Activated CD8-positive, alpha-beta T cell treated with anti-CD3 and anti-CD28 coated beads for 36 hours (primary cell): ENCODE data around the gene PLPP1. TPM values are rescaled to one million over a fixed set of nuclear protein-coding genes. Genes with fewer than 3 reads are reported as not detected.

Source experiments
- ATAC-seq: fragments of 200-7000 bp; cut with Tn5 transposase; one replicate; pipeline ENCODE4 v1.10.0; 2021; ENCODE audit warnings: mild to moderate bottlenecking, moderate library complexity
- CTCF ChIA-PET: fragments of 350-600 bp; sonication (Branson Sonifier 250); formaldehyde crosslinking; loops from one replicate; lab custom pipeline; 2021; ENCODE audit warnings: antibody characterized with exemption; lab: Charles Lee
- POLR2A ChIA-PET: fragments of 350-600 bp; sonication (Branson Sonifier 250); formaldehyde crosslinking; loops from one replicate; lab custom pipeline; 2021; ENCODE audit warnings: antibody characterized with exemption; lab: Charles Lee
- DNase-seq: peaks from one replicate; pipeline ENCODE4 v3.0.0-alpha.2; 2020
- H3K27ac Mint-ChIP-seq: one replicate; pipeline ENCODE4 v1.8.0; 2021; ENCODE audit warnings: mild to moderate bottlenecking, mixed read lengths
- H3K27me3 Mint-ChIP-seq: one replicate; pipeline ENCODE4 v1.8.0; 2021; ENCODE audit warnings: mixed read lengths
- H3K36me3 Mint-ChIP-seq: one replicate; pipeline ENCODE4 v1.8.0; 2021; ENCODE audit warnings: low read depth, mixed read lengths
- H3K4me1 Mint-ChIP-seq: one replicate; pipeline ENCODE4 v1.8.0; 2021; ENCODE audit warnings: low read depth, mixed read lengths
- H3K4me3 Mint-ChIP-seq: one replicate; pipeline ENCODE4 v1.8.0; 2021; ENCODE audit warnings: mild to moderate bottlenecking, moderate library complexity, mixed read lengths
- H3K9me3 Mint-ChIP-seq: one replicate; pipeline ENCODE4 v1.8.0; 2021; ENCODE audit warnings: mixed read lengths
- intact Hi-C: fragments of 100-400 bp; cut with micrococcal nuclease; formaldehyde crosslinking; loops from one replicate; pipeline ENCODE4 v1.10.0; 2022
- total RNA-seq, 2 experiments: library from RNA; stranded (reverse); gene quantifications; one replicate each; pipeline ENCODE4 v1.2.3, GENCODE V29; 2021
- TF ChIP-seq, protein P1 (sequence below): fragments of 200-600 bp; IDR thresholded peaks from one replicate; pipeline ENCODE4 v1.8.0; 2022; ENCODE audit warnings: antibody characterized with exemption, mild to moderate bottlenecking

Gene PLPP1
- total RNA-seq, 2 experiments from 2014 or later, result 15.9 to 17.6 TPM

DNA sequence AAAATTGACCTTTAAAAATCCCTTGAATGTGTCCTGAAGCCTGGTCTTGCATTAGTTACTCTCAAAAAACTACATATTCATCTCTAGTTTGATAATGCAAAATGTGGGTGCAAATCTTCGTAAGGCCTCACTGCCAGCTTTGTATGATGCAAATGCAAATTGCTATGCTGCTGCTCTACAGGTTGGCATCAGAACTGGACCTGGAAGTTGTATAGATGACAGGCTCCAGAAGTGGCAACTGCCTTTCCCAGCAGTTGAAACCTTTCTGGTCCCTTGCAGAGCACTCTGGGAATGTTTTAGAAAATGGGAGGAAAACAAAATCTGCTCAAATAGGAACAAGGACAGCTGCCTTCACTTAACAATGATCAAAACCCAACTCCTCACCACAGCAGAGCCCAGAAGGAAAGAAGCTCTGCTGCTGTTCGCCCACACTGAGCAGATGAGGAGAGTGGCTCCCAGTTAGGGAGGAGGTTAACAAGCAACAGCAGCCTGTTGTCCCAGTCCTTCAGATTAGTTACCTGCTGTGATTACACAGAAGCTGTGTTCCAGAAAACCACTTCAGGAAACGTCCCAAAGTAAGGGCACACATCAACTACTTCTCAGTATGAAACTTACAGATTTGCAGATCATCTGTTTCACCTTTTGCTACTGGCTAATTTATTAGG, 93.5 kb downstream of the PLPP1 start:
- H3K36me3 Mint-ChIP-seq, result peaks cover 31% of the 10 kb centered on the region
- peaks cover 3% of the 10 kb centered on the region for H3K9me3 Mint-ChIP-seq
- ATAC-seq, result no peak
- no peak for DNase-seq
- ChIA-PET POLR2A (interaction anchor here (0.5 to 1.3 kb wide), 4 partner anchors 41 to 250 kb away, joined by 3 read pairs; partner anchors contain the start of gene PLPP1), CTCF (interaction anchor here (0.9 kb wide), 1 partner anchor 74 kb away, joined by 4 read pairs; no protein-coding TSS in a partner anchor)
- peak overlapping the region; percentile 24 for H3K27ac Mint-ChIP-seq
- no peaks in the 10 kb centered on the region for H3K27me3 Mint-ChIP-seq
- intact Hi-C loops, result no loop called here
- peaks cover 46% of the 10 kb centered on the region for H3K4me1 Mint-ChIP-seq
- H3K4me3 Mint-ChIP-seq, result no peak overlapping the region
- TF ChIP-seq, protein P1, sequence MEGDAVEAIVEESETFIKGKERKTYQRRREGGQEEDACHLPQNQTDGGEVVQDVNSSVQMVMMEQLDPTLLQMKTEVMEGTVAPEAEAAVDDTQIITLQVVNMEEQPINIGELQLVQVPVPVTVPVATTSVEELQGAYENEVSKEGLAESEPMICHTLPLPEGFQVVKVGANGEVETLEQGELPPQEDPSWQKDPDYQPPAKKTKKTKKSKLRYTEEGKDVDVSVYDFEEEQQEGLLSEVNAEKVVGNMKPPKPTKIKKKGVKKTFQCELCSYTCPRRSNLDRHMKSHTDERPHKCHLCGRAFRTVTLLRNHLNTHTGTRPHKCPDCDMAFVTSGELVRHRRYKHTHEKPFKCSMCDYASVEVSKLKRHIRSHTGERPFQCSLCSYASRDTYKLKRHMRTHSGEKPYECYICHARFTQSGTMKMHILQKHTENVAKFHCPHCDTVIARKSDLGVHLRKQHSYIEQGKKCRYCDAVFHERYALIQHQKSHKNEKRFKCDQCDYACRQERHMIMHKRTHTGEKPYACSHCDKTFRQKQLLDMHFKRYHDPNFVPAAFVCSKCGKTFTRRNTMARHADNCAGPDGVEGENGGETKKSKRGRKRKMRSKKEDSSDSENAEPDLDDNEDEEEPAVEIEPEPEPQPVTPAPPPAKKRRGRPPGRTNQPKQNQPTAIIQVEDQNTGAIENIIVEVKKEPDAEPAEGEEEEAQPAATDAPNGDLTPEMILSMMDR, result no peak

DNA sequence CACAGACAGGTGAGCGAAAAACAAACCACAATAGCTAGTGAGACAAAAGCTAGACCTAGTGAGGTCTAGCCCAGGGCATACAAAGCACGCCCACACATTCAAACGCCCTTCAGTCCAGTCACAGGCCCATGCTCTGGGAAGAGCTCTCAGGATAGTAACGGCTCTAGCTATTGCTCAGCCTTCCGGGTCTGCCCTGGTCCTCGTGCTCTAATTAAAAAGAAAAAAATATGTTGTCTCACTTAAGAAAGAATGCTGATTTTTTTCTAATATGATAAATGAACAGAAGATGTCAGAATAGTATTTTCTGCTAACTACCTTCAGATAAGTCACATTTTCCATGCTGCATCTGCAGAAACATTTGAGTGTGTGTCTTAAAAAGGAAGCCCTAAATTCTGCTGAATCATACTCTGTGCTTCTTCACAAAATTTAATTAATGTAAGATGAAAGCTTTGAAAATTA, 94.5 kb downstream of the PLPP1 start:
- peak; percentile 63 for ATAC-seq
- DNase-seq, result peak; percentile 44
- ChIA-PET POLR2A (interaction anchor here (0.6 to 1.3 kb wide), 2 partner anchors 40 to 94 kb away, joined by 3 read pairs; partner anchors contain the start of gene PLPP1), CTCF (interaction anchor here (0.8 to 1.3 kb wide), 2 partner anchors 17 to 251 kb away, joined by 3 to 5 read pairs; no protein-coding TSS in a partner anchor)
- H3K4me1 Mint-ChIP-seq, result peaks cover 46% of the 10 kb centered on the region
- TF ChIP-seq, protein P1, result no peak
- H3K27ac Mint-ChIP-seq, result peak overlapping the region; percentile 50
- H3K4me3 Mint-ChIP-seq, result no peak overlapping the region
- H3K36me3 Mint-ChIP-seq, result peaks cover 40% of the 10 kb centered on the region
- no peaks in the 10 kb centered on the region for H3K27me3 Mint-ChIP-seq
- intact Hi-C loops, result no loop called here
- H3K9me3 Mint-ChIP-seq, result peaks cover 9% of the 10 kb centered on the region

DNA sequence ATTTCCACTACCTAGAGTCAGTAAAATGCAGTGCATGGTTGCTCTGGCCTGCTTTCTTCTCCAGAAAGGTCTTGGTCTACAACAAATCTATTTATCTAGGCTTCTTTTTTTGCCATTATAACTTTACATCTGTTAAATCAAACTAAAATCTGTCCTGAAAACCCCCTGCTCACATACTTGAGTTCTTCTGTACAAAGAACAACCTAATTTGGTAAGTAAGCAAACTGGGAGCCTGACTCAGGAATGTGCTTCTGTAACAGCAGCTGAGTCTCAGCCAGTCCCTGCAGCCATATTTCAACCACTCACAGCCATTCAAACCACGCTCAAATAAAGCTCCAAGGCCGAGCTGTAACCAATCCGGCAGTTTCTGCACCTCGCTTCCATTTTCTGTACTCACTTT, 95.8 kb downstream of the PLPP1 start:
- TF ChIP-seq, protein P1, result no peak
- H3K27me3 Mint-ChIP-seq, result no peaks in the 10 kb centered on the region
- DNase-seq (no peak), ATAC-seq (no peak)
- H3K27ac Mint-ChIP-seq, result no peak overlapping the region
- ChIA-PET POLR2A (interaction anchor here (1.4 kb wide), 1 partner anchor 10 kb away, joined by 3 read pairs; no protein-coding TSS in a partner anchor), CTCF (no interaction called here)
- intact Hi-C loops, result no loop called here
- H3K4me1 Mint-ChIP-seq, result peaks cover 46% of the 10 kb centered on the region
- no peak overlapping the region for H3K4me3 Mint-ChIP-seq
- H3K9me3 Mint-ChIP-seq, result peaks cover 22% of the 10 kb centered on the region
- peaks cover 52% of the 10 kb centered on the region for H3K36me3 Mint-ChIP-seq

DNA sequence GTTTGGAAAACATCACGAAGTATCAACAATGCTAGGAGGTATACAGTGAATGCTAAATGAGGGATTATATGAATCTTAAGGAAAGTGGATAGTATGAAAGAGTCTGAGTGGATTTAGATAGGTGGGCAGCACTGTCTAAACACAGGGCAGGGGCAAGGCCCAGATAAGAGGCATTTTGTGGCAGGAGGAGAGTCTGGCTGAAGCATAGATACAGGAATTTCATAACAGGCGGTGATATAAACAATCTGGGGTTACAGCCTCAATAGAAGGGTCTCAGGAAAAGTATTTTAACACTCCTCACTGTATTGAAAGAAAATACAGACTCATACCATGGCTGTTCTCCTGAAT, 96.9 kb downstream of the PLPP1 start:
- intact Hi-C loops, result no loop called here
- Mint-ChIP-seq H3K4me3 (no peak overlapping the region), H3K27me3 (no peaks in the 10 kb centered on the region), H3K9me3 (peaks cover 24% of the 10 kb centered on the region), H3K36me3 (peaks cover 54% of the 10 kb centered on the region), H3K4me1 (peaks cover 46% of the 10 kb centered on the region), H3K27ac (peak overlapping the region; percentile 46)
- no peak for ATAC-seq
- CTCF ChIA-PET, result no interaction called here
- POLR2A ChIA-PET, result interaction anchor here (1.4 kb wide), 1 partner anchor 9 kb away, joined by 3 read pairs; no protein-coding TSS in a partner anchor
- DNase-seq, result no peak
- TF ChIP-seq, protein P1, result no peak

DNA sequence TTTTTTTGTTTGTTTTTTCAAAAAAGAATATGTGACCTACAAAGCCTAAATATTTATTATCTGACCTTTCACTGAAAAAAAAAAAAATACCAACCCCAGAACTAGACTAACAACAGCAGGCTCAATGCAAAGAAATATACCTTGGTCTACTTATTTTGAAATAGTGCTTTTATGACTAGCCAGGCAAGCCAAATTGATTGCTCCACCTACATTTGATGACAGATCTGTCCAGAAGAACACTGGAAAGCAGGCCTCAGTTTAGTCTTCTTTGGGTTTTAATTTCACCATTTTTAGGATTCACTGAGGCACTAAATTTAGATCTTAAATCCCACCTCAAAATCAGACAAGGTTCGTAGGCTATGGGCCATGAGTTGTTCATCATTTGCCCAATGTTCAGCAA, 97.3 kb downstream of the PLPP1 start:
- no peak for ATAC-seq
- ChIA-PET POLR2A (interaction anchor here (1.4 kb wide), 1 partner anchor 8 kb away, joined by 3 read pairs; no protein-coding TSS in a partner anchor), CTCF (no interaction called here)

More for the DNA sequence above, 97.3 kb downstream of the PLPP1 start:
- no peaks in the 10 kb centered on the region for H3K27me3 Mint-ChIP-seq
- peaks cover 46% of the 10 kb centered on the region for H3K4me1 Mint-ChIP-seq
- no peak overlapping the region for H3K4me3 Mint-ChIP-seq
- H3K9me3 Mint-ChIP-seq, result peaks cover 28% of the 10 kb centered on the region
- no peak for DNase-seq
- H3K27ac Mint-ChIP-seq, result peak overlapping the region; percentile 46
- intact Hi-C loops, result no loop called here
- TF ChIP-seq, protein P1, result no peak
- peaks cover 58% of the 10 kb centered on the region for H3K36me3 Mint-ChIP-seq
